Calu3 (cell line): ENCODE results near the gene OLFML2B. TPM values are rescaled to one million over a fixed set of nuclear protein-coding genes. Genes with fewer than 3 reads are reported as not detected.
A peak's percentile ranks its signal among the peaks of the same experiment; 100 is the strongest.

Experiments used
- BruUV-seq: library from RNA; stranded (reverse); fragments of 400-500 nt; replicated peaks from 2 replicates; lab custom pipeline; 2021; lab: Mats Ljungman, UMichigan
- CTCF ChIA-PET: fragments of 300-600 bp; sonication (Branson Sonifier 250); formaldehyde crosslinking; loops from one replicate; lab custom pipeline; 2022; ENCODE audit warnings: antibody characterized with exemption; lab: Charles Lee
- DNase-seq: peaks from one replicate; pipeline ENCODE4 v3.0.0; 2022
- H3K27ac Mint-ChIP-seq: one replicate; pipeline ENCODE4 v1.8.0; 2022; ENCODE audit warnings: mixed read lengths; ENCODE audit not compliant: unreplicated experiment
- H3K27me3 Mint-ChIP-seq: one replicate; pipeline ENCODE4 v1.8.0; 2022; ENCODE audit warnings: mixed read lengths; ENCODE audit not compliant: unreplicated experiment
- H3K36me3 Mint-ChIP-seq: one replicate; pipeline ENCODE4 v1.8.0; 2022; ENCODE audit warnings: mild to moderate bottlenecking, moderate library complexity, mixed read lengths; ENCODE audit not compliant: insufficient read depth, unreplicated experiment
- H3K4me1 Mint-ChIP-seq: one replicate; pipeline ENCODE4 v1.8.0; 2022; ENCODE audit warnings: mild to moderate bottlenecking, low read depth, mixed read lengths; ENCODE audit not compliant: unreplicated experiment
- H3K4me3 Mint-ChIP-seq: one replicate; pipeline ENCODE4 v1.8.0; 2022; ENCODE audit warnings: mild to moderate bottlenecking, low read depth, moderate library complexity, mixed read lengths; ENCODE audit not compliant: unreplicated experiment
- H3K9me3 Mint-ChIP-seq: one replicate; pipeline ENCODE4 v1.8.0; 2022; ENCODE audit warnings: low read depth, mixed read lengths; ENCODE audit not compliant: unreplicated experiment
- intact Hi-C: fragments of 100-400 bp; cut with micrococcal nuclease; formaldehyde crosslinking; loops from one replicate; pipeline ENCODE4 v1.10.0; 2022; ENCODE audit not compliant: unreplicated experiment
- total RNA-seq: library from RNA; stranded (reverse); gene quantifications from 2 replicates; pipeline ENCODE4 v1.2.3, GENCODE V29; 2022
- TF ChIP-seq, protein P1 (sequence below): fragments of 200-600 bp; IDR thresholded peaks from one replicate; pipeline ENCODE4 v1.8.0; 2022; ENCODE audit warnings: antibody characterized with exemption; ENCODE audit not compliant: unreplicated experiment

The OLFML2B gene
- total RNA-seq, 1 experiment from 2014 or later, result not detected

DNA sequence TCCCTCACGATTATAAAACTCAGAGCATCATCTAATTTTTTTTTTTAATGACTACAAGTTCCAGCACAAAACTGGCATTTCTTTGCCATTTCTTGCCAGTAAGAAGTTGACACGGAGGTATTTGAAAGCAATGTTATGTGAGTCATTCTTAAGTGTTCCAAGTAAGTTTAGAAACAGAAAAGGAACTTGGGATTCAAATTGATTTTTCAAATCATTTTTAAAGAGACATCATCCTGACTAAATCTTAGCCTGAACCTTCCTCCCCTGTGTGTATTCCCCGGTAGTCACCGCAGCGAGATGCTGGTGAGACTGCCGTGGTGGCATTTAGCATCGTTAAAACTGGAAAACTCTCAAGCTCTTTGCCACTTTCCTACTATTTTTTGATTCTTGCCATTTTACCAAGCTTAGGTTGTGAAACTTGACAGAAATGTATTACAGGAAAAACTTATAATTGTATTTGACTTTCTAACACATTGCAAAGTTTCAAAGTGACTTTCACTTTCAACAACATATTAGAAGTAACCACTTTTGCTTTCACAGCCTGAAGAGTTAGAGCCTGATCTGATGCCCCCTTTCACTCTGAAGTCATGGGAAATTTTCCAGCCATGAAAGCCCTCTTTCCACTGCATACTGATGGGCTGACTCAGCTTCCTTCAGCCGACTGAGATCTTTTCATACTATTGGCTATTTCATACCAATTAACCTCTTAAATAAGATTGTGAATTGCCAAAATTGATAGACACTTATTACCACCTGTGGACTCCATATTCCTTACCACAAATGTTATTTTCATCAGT lies 61.4 kb downstream of the OLFML2B start:
- BruUV-seq, result no TSS peak
- H3K4me3 Mint-ChIP-seq, result peak overlapping the region; percentile 47
- H3K4me1 Mint-ChIP-seq, result peaks cover 17% of the 10 kb centered on the region
- H3K36me3 Mint-ChIP-seq, result peaks cover 7% of the 10 kb centered on the region
- TF ChIP-seq, protein P1, sequence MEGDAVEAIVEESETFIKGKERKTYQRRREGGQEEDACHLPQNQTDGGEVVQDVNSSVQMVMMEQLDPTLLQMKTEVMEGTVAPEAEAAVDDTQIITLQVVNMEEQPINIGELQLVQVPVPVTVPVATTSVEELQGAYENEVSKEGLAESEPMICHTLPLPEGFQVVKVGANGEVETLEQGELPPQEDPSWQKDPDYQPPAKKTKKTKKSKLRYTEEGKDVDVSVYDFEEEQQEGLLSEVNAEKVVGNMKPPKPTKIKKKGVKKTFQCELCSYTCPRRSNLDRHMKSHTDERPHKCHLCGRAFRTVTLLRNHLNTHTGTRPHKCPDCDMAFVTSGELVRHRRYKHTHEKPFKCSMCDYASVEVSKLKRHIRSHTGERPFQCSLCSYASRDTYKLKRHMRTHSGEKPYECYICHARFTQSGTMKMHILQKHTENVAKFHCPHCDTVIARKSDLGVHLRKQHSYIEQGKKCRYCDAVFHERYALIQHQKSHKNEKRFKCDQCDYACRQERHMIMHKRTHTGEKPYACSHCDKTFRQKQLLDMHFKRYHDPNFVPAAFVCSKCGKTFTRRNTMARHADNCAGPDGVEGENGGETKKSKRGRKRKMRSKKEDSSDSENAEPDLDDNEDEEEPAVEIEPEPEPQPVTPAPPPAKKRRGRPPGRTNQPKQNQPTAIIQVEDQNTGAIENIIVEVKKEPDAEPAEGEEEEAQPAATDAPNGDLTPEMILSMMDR, result no peak
- no peaks in the 10 kb centered on the region for H3K9me3 Mint-ChIP-seq
- peak; percentile 8 for DNase-seq
- intact Hi-C loops, result no loop called here
- CTCF ChIA-PET, result interaction anchor here (1.3 kb wide), 1 partner anchor 62 kb away, joined by 6 read pairs; the partner anchor contains the start of gene OLFML2B
- peak overlapping the region; percentile 74 for H3K27ac Mint-ChIP-seq
- no peaks in the 10 kb centered on the region for H3K27me3 Mint-ChIP-seq

- no TSS peak for BruUV-seq
- no peak overlapping the region for H3K27ac Mint-ChIP-seq
- H3K9me3 Mint-ChIP-seq, result no peaks in the 10 kb centered on the region
- no peak overlapping the region for H3K4me3 Mint-ChIP-seq
- peaks cover 7% of the 10 kb centered on the region for H3K36me3 Mint-ChIP-seq
- intact Hi-C loops, result no loop called here
- TF ChIP-seq, protein P1, result no peak
- H3K4me1 Mint-ChIP-seq, result peaks cover 34% of the 10 kb centered on the region
- CTCF ChIA-PET, result no interaction called here
- no peaks in the 10 kb centered on the region for H3K27me3 Mint-ChIP-seq
- DNase-seq, result no peak
Measured at GRCh38 chr1:161958425-161958824, 65.2 kb downstream of the OLFML2B start.

DNA sequence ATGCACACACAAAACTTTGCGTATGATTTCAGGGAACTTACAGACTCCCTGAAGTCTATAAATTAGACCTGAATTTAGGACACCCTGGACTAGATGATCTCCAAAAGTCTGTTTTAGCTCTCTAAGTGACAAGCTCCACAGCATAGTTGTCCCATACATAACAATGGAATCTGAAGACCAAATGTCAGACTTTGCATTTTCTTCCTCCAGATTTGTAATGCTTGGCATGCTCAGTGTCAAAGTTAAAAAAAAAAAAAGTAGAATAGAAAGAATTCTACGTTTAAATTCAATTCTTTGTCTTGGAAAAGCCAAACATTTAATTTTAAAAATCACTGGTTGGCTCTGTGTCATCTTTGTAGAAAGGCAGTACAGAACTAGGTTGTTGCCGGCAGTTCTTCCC lies 66.7 kb downstream of the OLFML2B start:
- no peak overlapping the region for H3K27ac Mint-ChIP-seq

GRCh38 chr1:161956097-161956496 lies 67.6 kb downstream of the OLFML2B start:
- no peaks in the 10 kb centered on the region for H3K9me3 Mint-ChIP-seq
- no peak overlapping the region for H3K27ac Mint-ChIP-seq
- peaks cover 7% of the 10 kb centered on the region for H3K36me3 Mint-ChIP-seq
- CTCF ChIA-PET, result no interaction called here
- no peaks in the 10 kb centered on the region for H3K27me3 Mint-ChIP-seq
- H3K4me3 Mint-ChIP-seq, result no peak overlapping the region
- TF ChIP-seq, protein P1, result no peak
- DNase-seq, result no peak
- intact Hi-C loops, result no loop called here
- H3K4me1 Mint-ChIP-seq, result peaks cover 22% of the 10 kb centered on the region
- BruUV-seq, result no TSS peak

More for the DNA sequence above, 66.7 kb downstream of the OLFML2B start:
- Mint-ChIP-seq H3K4me3 (no peak overlapping the region), H3K36me3 (peaks cover 7% of the 10 kb centered on the region), H3K9me3 (no peaks in the 10 kb centered on the region), H3K27me3 (no peaks in the 10 kb centered on the region), H3K4me1 (peaks cover 28% of the 10 kb centered on the region)
- CTCF ChIA-PET, result no interaction called here
- BruUV-seq, result no TSS peak
- no peak for DNase-seq
- TF ChIP-seq, protein P1, result no peak
- intact Hi-C loops, result no loop called here
